H9 (cell line): Measurements from ENCODE around the gene TMEM244. TPM values are rescaled to one million over a fixed set of nuclear protein-coding genes. Genes with fewer than 3 reads are reported as not detected.

ENCODE experiments used
- DNase-seq: peaks from one replicate; pipeline ENCODE4 v3.0.0-alpha.2; 2017
- H2AFZ ChIP-seq: one replicate; pipeline ENCODE4 v1.6.1; 2013; ENCODE audit warnings: mild to moderate bottlenecking, low read length, control low read depth, moderate library complexity
- H2AK5ac ChIP-seq: 2 replicates; pipeline ENCODE4 v1.6.1; 2013; ENCODE audit warnings: low read length, control low read depth, mixed read lengths; ENCODE audit not compliant: insufficient read length
- H2BK120ac ChIP-seq: one replicate; pipeline ENCODE4 v1.6.1; 2013; ENCODE audit warnings: low read depth, mild to moderate bottlenecking, low read length, control low read depth, inconsistent platforms; ENCODE audit not compliant: poor library complexity, severe bottlenecking
- H2BK12ac ChIP-seq: 2 replicates; pipeline ENCODE4 v1.6.1; 2013; ENCODE audit warnings: low read length, control low read depth, mixed read lengths, low read depth; ENCODE audit not compliant: insufficient read length
- H2BK15ac ChIP-seq: 2 replicates; pipeline ENCODE4 v1.6.1; 2013; ENCODE audit warnings: low read depth, low read length, control low read depth
- H2BK20ac ChIP-seq: one replicate; pipeline ENCODE4 v1.6.1; 2013; ENCODE audit warnings: low read depth, mild to moderate bottlenecking, low read length, control low read depth, inconsistent platforms; ENCODE audit not compliant: poor library complexity, severe bottlenecking
- H2BK5ac ChIP-seq: 2 replicates; pipeline ENCODE4 v1.6.1; 2013; ENCODE audit warnings: low read length, control low read depth, mixed read lengths; ENCODE audit not compliant: insufficient read length
- H3K14ac ChIP-seq: 2 replicates; pipeline ENCODE4 v1.6.1; 2013; ENCODE audit warnings: low read length, control low read depth; ENCODE audit not compliant: insufficient read depth
- H3K18ac ChIP-seq: 2 replicates; pipeline ENCODE4 v1.6.1; 2013; ENCODE audit warnings: low read depth, mild to moderate bottlenecking, mixed read lengths, low read length, control low read depth; ENCODE audit not compliant: insufficient read length
- H3K23ac ChIP-seq: 2 replicates; pipeline ENCODE4 v1.6.1; 2013; ENCODE audit warnings: low read length, control low read depth, mixed read lengths, low read depth; ENCODE audit not compliant: insufficient read length
- H3K23me2 ChIP-seq: 2 replicates; pipeline ENCODE4 v1.6.1; 2013; ENCODE audit warnings: low read depth, mild to moderate bottlenecking, mixed read lengths, low read length, control low read depth; ENCODE audit not compliant: insufficient read length, poor library complexity, severe bottlenecking
- H3K27ac ChIP-seq: 2 replicates; pipeline ENCODE4 v1.5.1; 2013; ENCODE audit warnings: low read length, control low read depth, mixed read lengths, low read depth; ENCODE audit not compliant: insufficient read length
- H3K27me3 ChIP-seq: 2 replicates; pipeline ENCODE4 v1.6.1; 2013; ENCODE audit warnings: low read length, control low read depth, inconsistent platforms; ENCODE audit not compliant: insufficient read depth
- H3K4ac ChIP-seq: 2 replicates; pipeline ENCODE4 v1.6.1; 2013; ENCODE audit warnings: low read depth, mild to moderate bottlenecking, control low read depth, inconsistent platforms, low read length, moderate library complexity
- H3K4me1 ChIP-seq: 2 replicates; pipeline ENCODE4 v1.6.1; 2013; ENCODE audit warnings: low read length, control low read depth, inconsistent platforms; ENCODE audit not compliant: insufficient read depth
- H3K4me2 ChIP-seq: 2 replicates; pipeline ENCODE4 v1.6.1; 2013; ENCODE audit warnings: low read length, control low read depth, mixed read lengths; ENCODE audit not compliant: insufficient read length, insufficient read depth
- H3K56ac ChIP-seq: 2 replicates; pipeline ENCODE4 v1.6.1; 2013; ENCODE audit warnings: low read depth, mild to moderate bottlenecking, mixed read lengths, low read length, control low read depth; ENCODE audit not compliant: insufficient read length
- H3K79me1 ChIP-seq: 2 replicates; pipeline ENCODE4 v1.6.1; 2013; ENCODE audit warnings: low read depth, mild to moderate bottlenecking, moderate library complexity, low read length, control low read depth, inconsistent platforms; ENCODE audit not compliant: insufficient read depth, poor library complexity, severe bottlenecking
- H3K79me2 ChIP-seq: 2 replicates; pipeline ENCODE4 v1.6.1; 2013; ENCODE audit warnings: low read length, control low read depth, inconsistent platforms; ENCODE audit not compliant: insufficient read depth
- H3K9ac ChIP-seq: 2 replicates; pipeline ENCODE4 v1.6.1; 2013; ENCODE audit warnings: low read length, control low read depth, mixed read lengths; ENCODE audit not compliant: insufficient read length; ENCODE audit errors: extremely low read depth
- H3K9me3 ChIP-seq: one replicate; pipeline ENCODE4 v1.6.1; 2013; ENCODE audit warnings: low read depth, low read length, inconsistent platforms; ENCODE audit not compliant: control insufficient read depth
- H3T11ph ChIP-seq: one replicate; pipeline ENCODE4 v1.6.1; 2013; ENCODE audit warnings: mild to moderate bottlenecking, low read length, control low read depth, inconsistent platforms
- H4K20me1 ChIP-seq: one replicate; pipeline ENCODE4 v1.6.1; 2013; ENCODE audit not compliant: control insufficient read depth, insufficient read length, insufficient read depth
- H4K5ac ChIP-seq: 2 replicates; pipeline ENCODE4 v1.6.1; 2013; ENCODE audit warnings: low read depth, mild to moderate bottlenecking, mixed read lengths, low read length, control low read depth; ENCODE audit not compliant: insufficient read length
- H4K8ac ChIP-seq: replicated peaks from 2 replicates; pipeline ENCODE4 v1.6.1; 2013; ENCODE audit warnings: low read length, control low read depth, mixed read lengths, low read depth; ENCODE audit not compliant: insufficient read length
- H4K91ac ChIP-seq: 2 replicates; pipeline ENCODE4 v1.6.1; 2013; ENCODE audit warnings: low read depth, mild to moderate bottlenecking, moderate library complexity, mixed read lengths, low read length, control low read depth; ENCODE audit not compliant: insufficient read length
- H3K27ac Mint-ChIP-seq, 3 experiments: 2 replicates in 2 of 3; 3 replicates in 1 of 3; pipeline ENCODE4 v1.8.0; 2020 to 2021; ENCODE audit warnings: mixed read lengths in 3 of 3, mild to moderate bottlenecking in 1 of 3, moderate library complexity in 1 of 3
- H3K27me3 Mint-ChIP-seq: 2 replicates; pipeline ENCODE4 v1.8.0; 2021; ENCODE audit warnings: low read depth, mild to moderate bottlenecking, moderate library complexity, mixed read lengths
- H3K36me3 Mint-ChIP-seq, 3 experiments: 2 replicates in 2 of 3; 3 replicates in 1 of 3; pipeline ENCODE4 v1.8.0; 2020 to 2021; ENCODE audit warnings: low read depth in 3 of 3, mixed read lengths in 3 of 3; ENCODE audit not compliant: insufficient read depth in 1 of 3
- H3K4me1 Mint-ChIP-seq, 2 experiments: 2 replicates each; pipeline ENCODE4 v1.8.0; 2020; ENCODE audit warnings: mixed read lengths in 2 of 2
- H3K4me3 Mint-ChIP-seq, 2 experiments: 2 replicates in 1 of 2; 3 replicates in 1 of 2; pipeline ENCODE4 v1.8.0; 2020 to 2021; ENCODE audit warnings: mild to moderate bottlenecking in 2 of 2, mixed read lengths in 2 of 2, moderate library complexity in 1 of 2
- H3K9me3 Mint-ChIP-seq, 2 experiments: 2 replicates in 1 of 2; 3 replicates in 1 of 2; pipeline ENCODE4 v1.8.0; 2020; ENCODE audit warnings: mild to moderate bottlenecking in 2 of 2, mixed read lengths in 2 of 2, moderate library complexity in 1 of 2
- WGBS: extraction: QIAGEN DNeasy Blood & Tissue Kit; methylation state at CpG from one replicate; pipeline ENCODE4 v1.1.7; 2013; ENCODE audit warnings: missing lambda C conversion rate, low lambda C conversion rate, mixed read lengths; ENCODE audit not compliant: insufficient read length; ENCODE audit errors: extremely low coverage; 5-methylcytosine and 5-hydroxymethylcytosine counted together
- total RNA-seq: library from RNA; stranded (reverse); gene quantifications from 2 replicates; pipeline ENCODE4 v1.2.1, GENCODE V29; 2021
- TF ChIP-seq, protein P1 (sequence below): fragments of 200-600 bp; sonication (generic); conservative IDR thresholded peaks from 3 replicates; pipeline ENCODE4 v1.8.0; 2021; ENCODE audit warnings: antibody characterized with exemption, mild to moderate bottlenecking

TMEM244 gene
- total RNA-seq, 1 experiment from 2014 or later, result not detected

DNA sequence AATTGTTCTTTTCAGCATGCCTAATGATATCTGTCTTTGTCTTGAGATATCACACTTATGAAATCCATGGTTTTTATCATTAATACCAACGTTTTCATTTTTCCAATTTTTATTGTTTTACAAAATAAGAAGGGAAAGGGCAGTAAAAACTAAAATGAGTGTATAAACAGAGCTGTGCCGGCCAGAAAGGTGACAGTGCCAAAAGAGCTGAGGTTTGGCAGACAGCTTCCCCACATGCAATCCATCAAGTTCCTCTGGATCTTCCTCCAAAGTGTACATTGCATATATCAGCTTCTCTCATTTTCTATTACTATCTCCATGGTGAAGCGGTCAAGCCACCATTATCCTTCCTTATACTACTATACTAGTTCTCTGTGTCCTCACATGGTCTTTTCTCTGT, 10.1 kb upstream of the TMEM244 start:
- no peaks in the 10 kb centered on the region for H3K9me3 ChIP-seq
- no peak overlapping the region for H2AFZ ChIP-seq
- no peak overlapping the region for H3K27ac Mint-ChIP-seq
- H3K23me2 ChIP-seq, result no peaks in the 10 kb centered on the region
- H3K79me2 ChIP-seq, result no peaks in the 10 kb centered on the region
- no peak overlapping the region for H3K23ac ChIP-seq
- no peak overlapping the region for H3K14ac ChIP-seq
- H2AK5ac ChIP-seq, result no peak overlapping the region
- peaks cover 6 to 9% of the 10 kb centered on the region in 2 experiments; a peak in 2 of 4 replicates for H3K4me1 Mint-ChIP-seq
- no peak overlapping the region for H2BK5ac ChIP-seq
- no peaks in the 10 kb centered on the region for H3K9me3 Mint-ChIP-seq
- no peaks in the 10 kb centered on the region for H3K27me3 Mint-ChIP-seq
- no peak overlapping the region for H4K91ac ChIP-seq
- no peak overlapping the region for H3K27ac ChIP-seq
- no peak overlapping the region for H3K4me2 ChIP-seq
- H3K56ac ChIP-seq, result no peak overlapping the region
- TF ChIP-seq, protein P1, sequence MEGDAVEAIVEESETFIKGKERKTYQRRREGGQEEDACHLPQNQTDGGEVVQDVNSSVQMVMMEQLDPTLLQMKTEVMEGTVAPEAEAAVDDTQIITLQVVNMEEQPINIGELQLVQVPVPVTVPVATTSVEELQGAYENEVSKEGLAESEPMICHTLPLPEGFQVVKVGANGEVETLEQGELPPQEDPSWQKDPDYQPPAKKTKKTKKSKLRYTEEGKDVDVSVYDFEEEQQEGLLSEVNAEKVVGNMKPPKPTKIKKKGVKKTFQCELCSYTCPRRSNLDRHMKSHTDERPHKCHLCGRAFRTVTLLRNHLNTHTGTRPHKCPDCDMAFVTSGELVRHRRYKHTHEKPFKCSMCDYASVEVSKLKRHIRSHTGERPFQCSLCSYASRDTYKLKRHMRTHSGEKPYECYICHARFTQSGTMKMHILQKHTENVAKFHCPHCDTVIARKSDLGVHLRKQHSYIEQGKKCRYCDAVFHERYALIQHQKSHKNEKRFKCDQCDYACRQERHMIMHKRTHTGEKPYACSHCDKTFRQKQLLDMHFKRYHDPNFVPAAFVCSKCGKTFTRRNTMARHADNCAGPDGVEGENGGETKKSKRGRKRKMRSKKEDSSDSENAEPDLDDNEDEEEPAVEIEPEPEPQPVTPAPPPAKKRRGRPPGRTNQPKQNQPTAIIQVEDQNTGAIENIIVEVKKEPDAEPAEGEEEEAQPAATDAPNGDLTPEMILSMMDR, result no peak
- H3K4ac ChIP-seq, result no peak overlapping the region
- no peak overlapping the region for H3K9ac ChIP-seq
- no peaks in the 10 kb centered on the region for H4K20me1 ChIP-seq
- H2BK15ac ChIP-seq, result no peak overlapping the region
- no peaks in the 10 kb centered on the region; the same call in 1 of the 2 replicates for H3K4me1 ChIP-seq
- no peak for DNase-seq
- H3K27me3 ChIP-seq, result no peaks in the 10 kb centered on the region
- H4K5ac ChIP-seq, result no peak overlapping the region
- H3K4me3 Mint-ChIP-seq, result no peak overlapping the region
- no CpG with 5 or more reads among the region's 3 CpGs for WGBS
- no peaks in the 10 kb centered on the region for H3K79me1 ChIP-seq
- H4K8ac ChIP-seq, result no peak overlapping the region
- H3T11ph ChIP-seq, result no peak overlapping the region
- H2BK120ac ChIP-seq, result no peak overlapping the region
- no peak overlapping the region for H2BK20ac ChIP-seq
- no peak overlapping the region for H3K18ac ChIP-seq
- H2BK12ac ChIP-seq, result no peak overlapping the region
- no peaks in the 10 kb centered on the region for H3K36me3 Mint-ChIP-seq
